Heart right ventricle (tissue), 16 donors: ENCODE results near the gene CDADC1. TPM values are rescaled to one million over a fixed set of nuclear protein-coding genes. Genes with fewer than 3 reads are reported as not detected.

ENCODE experiments used
- ATAC-seq, 8 donors: fragments of 200-7000 bp; cut with Tn5 transposase; one replicate each; pipeline ENCODE4 v1.9.1; 2020; ENCODE audit warnings: mild to moderate bottlenecking in 8 of 8, moderate library complexity in 8 of 8, moderate number of reproducible peaks in 1 of 8
- DNase-seq, 2 donors: peaks; one replicate each; pipeline ENCODE4 v3.0.0-alpha.2; 2020
- H3K27ac ChIP-seq, 10 donors: fragments of 200-600 bp; sonication (generic) in 2 of 10; one replicate each; pipeline versions ENCODE4 v1.5.0 to v1.8.0; 2020 to 2022; ENCODE audit warnings: mild to moderate bottlenecking in 3 of 10
- H3K27me3 ChIP-seq, 7 donors: fragments of 200-600 bp; one replicate each; pipeline ENCODE4 v1.8.0; 2021 to 2022; ENCODE audit warnings: mild to moderate bottlenecking in 2 of 7
- H3K36me3 ChIP-seq, 9 donors: fragments of 200-600 bp; sonication (generic) in 1 of 9; one replicate each; pipeline versions ENCODE4 v1.5.0 to v1.8.0; 2020 to 2022; ENCODE audit warnings: mild to moderate bottlenecking in 2 of 9
- H3K4me1 ChIP-seq, 9 donors: fragments of 200-600 bp; sonication (generic) in 1 of 9; one replicate each; pipeline versions ENCODE4 v1.5.0 to v1.8.0; 2020 to 2022; ENCODE audit warnings: mild to moderate bottlenecking in 4 of 9
- H3K4me3 ChIP-seq, 10 donors: fragments of 200-600 bp; sonication (generic) in 2 of 10; one replicate each; pipeline versions ENCODE4 v1.5.0 to v1.8.0; 2020 to 2022; ENCODE audit warnings: mild to moderate bottlenecking in 7 of 10, moderate library complexity in 2 of 10
- H3K9me3 ChIP-seq, 11 donors: fragments of 200-600 bp in 10 of 11; sonication (generic) in 2 of 11; one replicate each; pipeline versions ENCODE4 v1.5.0 to v1.8.0; 2013 to 2022; ENCODE audit warnings: mild to moderate bottlenecking in 2 of 11, control low read depth in 1 of 11, moderate library complexity in 1 of 11
- CTCF ChIP-seq, 9 donors: fragments of 200-600 bp; sonication (generic) in 2 of 9; IDR thresholded peaks; one replicate each; pipeline versions ENCODE4 v1.5.0 to v1.8.0; 2021 to 2022; ENCODE audit warnings: antibody characterized with exemption in 9 of 9, mild to moderate bottlenecking in 5 of 9, moderate library complexity in 1 of 9
- WGBS, 2 donors: extraction: QIAGEN DNeasy Blood & Tissue Kit; methylation state at CpG; one replicate each; pipeline ENCODE4 v1.1.7; 2013; ENCODE audit warnings: inconsistent platforms in 1 of 2; 5-methylcytosine and 5-hydroxymethylcytosine counted together
- intact Hi-C, 10 donors: fragments of 100-400 bp; cut with DNase I; formaldehyde crosslinking; loops; one replicate each; pipeline versions ENCODE4 v1.11.1 to v1.14.2; 2022
- polyA plus RNA-seq, 2 donors: library from polyadenylated mRNA; stranded (reverse); fragments of 200-250 nt; gene quantifications; one replicate each; pipeline ENCODE4 v1.2.3, GENCODE V29; 2013
- total RNA-seq, 10 donors: library from RNA; stranded (reverse); fragmentation: NEBNext Ultra II Directional in 3 of 10; extraction: Animal tissue kit (Norgen Biotek cat#: 25700) in 3 of 10; gene quantifications; one replicate each; pipeline versions ENCODE4 v1.2.1 to v1.2.4, GENCODE V29; 2021 to 2023
- donor health status: Arrhythmogenic right ventricular cardiomyopathy.
- donor health status: ischemic (EF 13 %, LVEDD 7.1; RV severe dilation, severe dysfunction).
- donor health status: healthy with polysubstance abuse.
- donor health status: DM: no; HTN: yes; CAD: no.
- donor health status: DM: no; HTN: no; CAD: no.
- donor health status: ischemic (EF 25% LVEDD 6.9; RV normal size, moderate dysfunction).
- donor health status: ischemic (EF 25% LVEDD 5.7; RV mildly dilated, moderate dysfunction).
- donor health status: healthy.
- donor health status: DM: yes; HTN: yes; CAD: no.
- donor health status: Ischemic cardiomyopathy.
- donor health status: ischemic (EF 35%, LVEDD 5.7; RV mildly dilated, moderate dysfunction).
- donor health status: nonischemic (EF 11% LVEDD 7.7; RV severe dilation, severe dysfunction).
- donor health status: DM: yes; HTN: yes; CAD: no.
- donor health status: PGD.
- donor health status: ischemic (EF 29% LVEDD 5.4; RV normal size, mild dysfunction).
- donor health status: nonischemic (EF 23%, LVEDD 6.1; RV moderate dilation, normal function).

Gene CDADC1
- total and polyA plus RNA-seq, 12 donors, result 4.9 to 12.7 (median 8.9) TPM

DNA sequence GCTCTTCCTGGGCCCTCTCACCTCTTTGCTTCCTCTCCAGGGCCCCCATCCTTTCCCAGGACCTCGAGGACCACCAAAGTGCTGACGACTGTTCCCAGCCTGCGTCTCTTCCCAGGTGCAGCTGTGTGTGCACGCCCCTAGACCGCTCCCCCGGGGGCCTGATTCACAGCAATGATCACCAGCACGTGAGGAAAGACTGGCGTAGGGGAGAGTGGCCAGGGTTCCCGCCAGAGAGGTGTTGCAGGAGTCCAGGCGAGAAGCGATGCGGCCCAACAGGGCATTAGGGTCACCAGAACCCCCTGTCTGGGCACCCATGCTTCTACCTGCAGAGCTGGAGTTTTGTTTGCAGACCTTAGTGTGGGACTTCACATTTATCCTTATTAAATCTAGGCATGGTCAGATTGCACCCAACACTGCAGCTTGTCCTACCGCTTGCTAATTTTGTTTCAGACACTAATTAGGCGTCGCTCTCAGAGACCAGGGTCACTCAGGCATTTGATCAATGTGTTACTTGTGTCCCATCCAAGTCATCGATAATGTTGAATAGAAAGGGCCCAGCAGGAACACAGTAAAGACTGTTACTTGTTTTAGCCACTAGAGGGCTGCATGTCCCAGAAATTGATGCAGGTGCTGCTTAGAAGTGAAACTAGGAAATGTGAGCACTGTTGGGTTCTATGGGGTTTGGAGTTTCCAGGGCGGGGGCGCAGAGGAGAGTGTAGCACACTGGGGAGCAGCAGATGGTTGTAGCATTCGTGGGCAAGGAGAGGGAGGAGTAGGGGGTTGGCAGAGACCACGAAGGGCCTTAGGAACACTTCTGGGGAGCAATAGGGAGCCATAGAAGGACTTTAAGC lies 53.2 kb downstream of the CDADC1 start:
- peaks cover 6 to 30% (median 11%) of the 10 kb centered on the region in 9 donors for H3K4me1 ChIP-seq
- H3K27me3 ChIP-seq, result no peaks in the 10 kb centered on the region
- intact Hi-C loops, result loop anchor here (1.0 to 10.0 kb wide), 11 partner anchors 104 to 308 kb away; partner anchors contain the start of genes CAB39L (in 1 of the 10) and SETDB2 (in 1 of the 10)
- no peaks in the 10 kb centered on the region for H3K36me3 ChIP-seq
- DNase-seq (peak in 1 of 2 donors; percentile 74), ATAC-seq (peak; percentile 54 to 86 (median 78))
- WGBS, 2 donors, result 40 to 46% methylated on average over 20 of the region's 20 CpGs
- peak overlapping the region in 7 of 10 donors; percentile 26 to 46 (median 41) for H3K4me3 ChIP-seq
- TF ChIP-seq CTCF (IDR thresholded peaks at IDR 0.05), result peak; percentile 65 to 89 (median 88)
- peak overlapping the region in 3 of 10 donors; percentile 12 to 54 (median 19) for H3K27ac ChIP-seq
- no peaks in the 10 kb centered on the region for H3K9me3 ChIP-seq

DNA sequence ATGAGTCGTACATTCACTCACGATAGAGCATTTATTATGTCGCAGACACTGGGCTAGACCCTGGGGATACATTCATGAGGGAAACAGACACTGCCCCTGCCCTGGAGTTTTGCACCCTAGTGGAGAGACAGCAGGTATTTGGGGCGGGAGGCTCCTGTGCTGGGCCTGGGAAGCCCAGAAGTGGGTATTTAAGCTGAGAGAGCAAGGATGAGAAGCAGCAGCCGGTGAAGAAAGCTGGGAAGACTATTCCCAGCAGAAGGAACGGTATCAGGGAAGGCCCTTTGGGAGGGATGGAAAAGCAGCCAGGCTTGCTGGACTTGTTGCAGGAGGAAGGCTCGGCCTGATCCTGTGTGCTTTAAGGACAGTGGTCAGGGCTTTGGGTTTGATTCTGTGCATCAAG lies 54.5 kb downstream of the CDADC1 start:
- DNase-seq, result no peak
- H3K4me1 ChIP-seq, result peaks cover 6 to 32% (median 12%) of the 10 kb centered on the region in 9 donors
- intact Hi-C loops, result loop anchor here in 7 of 10 donors (2.0 to 10.0 kb wide), 8 partner anchors 103 to 305 kb away; partner anchors contain the start of genes CAB39L (in 1 of the 7) and SETDB2 (in 1 of the 7)
- no peaks in the 10 kb centered on the region for H3K9me3 ChIP-seq
- no peaks in the 10 kb centered on the region for H3K27me3 ChIP-seq
- H3K27ac ChIP-seq, result peak overlapping the region in 2 of 10 donors; percentile 15 to 26
- no peak for TF ChIP-seq CTCF (IDR thresholded peaks at IDR 0.05)
- H3K36me3 ChIP-seq, result no peaks in the 10 kb centered on the region
- H3K4me3 ChIP-seq, result no peak overlapping the region
- WGBS, 2 donors, result 73 to 80% methylated on average over 7 of the region's 7 CpGs
- ATAC-seq, result no peak

DNA sequence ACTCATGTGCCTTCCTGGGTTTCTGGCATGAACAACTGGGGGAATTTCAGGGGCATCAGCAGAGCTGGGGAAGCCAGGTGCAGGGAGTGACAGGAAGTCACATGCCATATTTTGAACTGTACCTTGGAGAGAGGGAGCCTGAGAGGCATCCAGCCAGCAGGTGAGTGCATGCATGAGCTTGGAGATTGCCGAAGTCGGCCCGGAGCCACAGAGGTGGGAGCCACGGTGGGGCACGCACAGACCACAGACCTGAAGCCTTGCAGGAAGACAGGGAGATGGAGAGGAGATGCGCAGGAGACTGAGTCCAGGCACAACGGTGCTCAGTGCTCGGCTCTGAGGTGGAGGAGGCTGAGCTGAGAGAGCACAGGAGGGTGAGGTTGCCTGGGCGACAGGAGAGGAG lies 55.1 kb downstream of the CDADC1 start:
- intact Hi-C loops, result loop anchor here in 7 of 10 donors (2.0 to 10.0 kb wide), 8 partner anchors 102 to 304 kb away; partner anchors contain the start of genes CAB39L (in 1 of the 7) and SETDB2 (in 1 of the 7)
- DNase-seq (no peak), ATAC-seq (no peak)
- WGBS, 2 donors, result 93 to 94% methylated on average over 9 of the region's 9 CpGs
- Histone ChIP-seq H3K9me3 (no peaks in the 10 kb centered on the region), H3K27ac (peak overlapping the region in 1 of 10 donors; percentile 9), H3K4me1 (peaks cover 7 to 38% (median 18%) of the 10 kb centered on the region in 9 donors), H3K27me3 (no peaks in the 10 kb centered on the region), H3K36me3 (no peaks in the 10 kb centered on the region), H3K4me3 (no peak overlapping the region)
- TF ChIP-seq CTCF (IDR thresholded peaks at IDR 0.05), result no peak

- Histone ChIP-seq H3K4me3 (no peak overlapping the region), H3K4me1 (peaks cover 9 to 47% (median 26%) of the 10 kb centered on the region in 9 donors), H3K9me3 (no peaks in the 10 kb centered on the region), H3K27me3 (no peaks in the 10 kb centered on the region), H3K36me3 (no peaks in the 10 kb centered on the region), H3K27ac (peak overlapping the region in 6 of 10 donors; percentile 8 to 52 (median 29))
- WGBS, 2 donors, result 50 to 52% methylated on average over 11 of the region's 11 CpGs
- TF ChIP-seq CTCF (IDR thresholded peaks at IDR 0.05), result no peak
- DNase-seq, result peak in 1 of 2 donors; percentile 35
- intact Hi-C loops, result loop anchor here in 7 of 10 donors (2.0 to 10.0 kb wide), 8 partner anchors 101 to 304 kb away; partner anchors contain the start of genes CAB39L (in 1 of the 7) and SETDB2 (in 1 of the 7)
- ATAC-seq, result peak in 6 of 8 donors; percentile 28 to 57 (median 40)
Measured at GRCh38 chr13:49303533-49304252, 56.0 kb downstream of the CDADC1 start.
